Liver (tissue), 3 donors: ENCODE data around the gene TRAPPC6A.

Source experiments
- EGR1 ChIP-seq, 2 donors: IDR thresholded peaks; 2 replicates each; pipeline ENCODE4 v1.6.1; 2016 to 2018; ENCODE audit warnings: antibody characterized with exemption in 2 of 2, low read depth in 2 of 2
- GABPA ChIP-seq, 2 donors: IDR thresholded peaks in 1 of 2; conservative IDR thresholded peaks in 1 of 2; 2 replicates each; pipeline ENCODE4 v1.6.1; 2016; ENCODE audit warnings: antibody characterized with exemption in 2 of 2, mild to moderate bottlenecking in 1 of 2, moderate library complexity in 1 of 2
- JUND ChIP-seq, 2 donors: IDR thresholded peaks; 2 replicates each; pipeline ENCODE4 v1.6.1; 2016; ENCODE audit warnings: antibody characterized with exemption in 2 of 2
- RAD21 ChIP-seq, 2 donors: IDR thresholded peaks; 2 replicates each; pipeline ENCODE4 v1.6.1; 2016; ENCODE audit warnings: antibody characterized with exemption in 2 of 2, mild to moderate bottlenecking in 2 of 2
- RXRA ChIP-seq, 2 donors: IDR thresholded peaks; 2 replicates each; pipeline ENCODE4 v1.6.1; 2017 to 2018; ENCODE audit warnings: antibody characterized with exemption in 2 of 2, mild to moderate bottlenecking in 1 of 2
- SP1 ChIP-seq: IDR thresholded peaks from 2 replicates; pipeline ENCODE4 v1.6.1; 2018; ENCODE audit warnings: antibody characterized with exemption, mild to moderate bottlenecking
- TAF1 ChIP-seq: conservative IDR thresholded peaks from 2 replicates; pipeline ENCODE4 v1.6.1; 2016; ENCODE audit warnings: antibody characterized with exemption, mild to moderate bottlenecking
- YY1 ChIP-seq: IDR thresholded peaks from 2 replicates; pipeline ENCODE4 v1.6.1; 2016; ENCODE audit warnings: antibody characterized with exemption, mild to moderate bottlenecking
- TF ChIP-seq, protein P1 (sequence below): fragments of 150-350 bp; IDR thresholded peaks from 2 replicates; pipeline ENCODE4 v1.5.1; 2017; ENCODE audit warnings: improper control_type of control experiment, low read depth, low read length; ENCODE audit not compliant: missing input control
- TF ChIP-seq, protein P2 (sequence below): IDR thresholded peaks from 2 replicates; pipeline ENCODE4 v1.6.1; 2016; ENCODE audit warnings: antibody characterized with exemption
- TF ChIP-seq, protein P3 (sequence below): IDR thresholded peaks from 2 replicates; pipeline ENCODE4 v1.6.1; 2016; ENCODE audit warnings: antibody characterized with exemption, mild to moderate bottlenecking
- donor health status: healthy.
- donor health status: healthy.

DNA sequence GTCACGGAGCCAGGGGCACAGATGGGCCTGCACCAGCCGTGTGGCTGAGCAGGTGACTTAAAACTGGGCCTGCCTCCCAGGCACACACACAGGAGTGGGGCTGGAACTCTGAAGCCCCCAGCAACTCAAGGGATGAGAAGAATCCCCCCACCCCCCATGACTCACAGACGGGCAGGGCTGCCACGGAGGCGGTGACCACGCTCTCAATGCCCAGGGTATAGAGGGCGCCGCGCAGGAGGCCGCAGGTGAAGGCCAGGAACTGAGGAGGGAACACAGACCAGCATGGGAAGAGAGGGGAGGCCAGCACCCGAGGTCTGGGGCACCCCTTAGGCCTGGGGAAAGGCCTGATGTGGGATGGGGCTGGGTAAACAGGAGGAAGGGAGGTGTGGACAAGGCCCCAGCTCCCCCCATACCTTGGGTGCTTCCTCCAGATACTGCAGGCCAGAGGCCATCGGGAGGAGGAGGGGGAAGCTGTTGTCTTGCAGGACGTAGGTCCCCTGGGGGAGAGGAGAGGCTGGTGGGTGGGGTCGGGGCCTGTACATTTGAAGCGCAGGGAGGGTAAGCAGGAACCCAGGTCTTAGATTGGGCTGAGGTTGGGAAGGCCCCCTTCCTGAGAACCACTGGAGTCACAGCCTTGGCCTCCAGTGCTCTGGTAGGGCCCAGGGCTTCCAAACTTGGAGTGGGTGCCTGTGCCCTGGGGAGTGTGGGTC, 14.1 kb downstream of the TRAPPC6A start:
- TF ChIP-seq, protein P1, sequence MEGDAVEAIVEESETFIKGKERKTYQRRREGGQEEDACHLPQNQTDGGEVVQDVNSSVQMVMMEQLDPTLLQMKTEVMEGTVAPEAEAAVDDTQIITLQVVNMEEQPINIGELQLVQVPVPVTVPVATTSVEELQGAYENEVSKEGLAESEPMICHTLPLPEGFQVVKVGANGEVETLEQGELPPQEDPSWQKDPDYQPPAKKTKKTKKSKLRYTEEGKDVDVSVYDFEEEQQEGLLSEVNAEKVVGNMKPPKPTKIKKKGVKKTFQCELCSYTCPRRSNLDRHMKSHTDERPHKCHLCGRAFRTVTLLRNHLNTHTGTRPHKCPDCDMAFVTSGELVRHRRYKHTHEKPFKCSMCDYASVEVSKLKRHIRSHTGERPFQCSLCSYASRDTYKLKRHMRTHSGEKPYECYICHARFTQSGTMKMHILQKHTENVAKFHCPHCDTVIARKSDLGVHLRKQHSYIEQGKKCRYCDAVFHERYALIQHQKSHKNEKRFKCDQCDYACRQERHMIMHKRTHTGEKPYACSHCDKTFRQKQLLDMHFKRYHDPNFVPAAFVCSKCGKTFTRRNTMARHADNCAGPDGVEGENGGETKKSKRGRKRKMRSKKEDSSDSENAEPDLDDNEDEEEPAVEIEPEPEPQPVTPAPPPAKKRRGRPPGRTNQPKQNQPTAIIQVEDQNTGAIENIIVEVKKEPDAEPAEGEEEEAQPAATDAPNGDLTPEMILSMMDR = no peak
- TF ChIP-seq RAD21 (IDR thresholded peaks at IDR 0.05) (no peak), TAF1 (no peak), YY1 (no peak), SP1 (no peak), EGR1 (IDR thresholded peaks at IDR 0.05; ENCODE audit: low read depth in 2 of 2) (no peak), RXRA (IDR thresholded peaks at IDR 0.05) (no peak), JUND (IDR thresholded peaks at IDR 0.05) (no peak), GABPA (IDR thresholded peaks at IDR 0.05 in 1 of 2, conservative IDR thresholded peaks at IDR 0.05 in 1 of 2) (no peak)
- TF ChIP-seq, protein P2, sequence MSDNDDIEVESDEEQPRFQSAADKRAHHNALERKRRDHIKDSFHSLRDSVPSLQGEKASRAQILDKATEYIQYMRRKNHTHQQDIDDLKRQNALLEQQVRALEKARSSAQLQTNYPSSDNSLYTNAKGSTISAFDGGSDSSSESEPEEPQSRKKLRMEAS = no peak
- TF ChIP-seq, protein P3, sequence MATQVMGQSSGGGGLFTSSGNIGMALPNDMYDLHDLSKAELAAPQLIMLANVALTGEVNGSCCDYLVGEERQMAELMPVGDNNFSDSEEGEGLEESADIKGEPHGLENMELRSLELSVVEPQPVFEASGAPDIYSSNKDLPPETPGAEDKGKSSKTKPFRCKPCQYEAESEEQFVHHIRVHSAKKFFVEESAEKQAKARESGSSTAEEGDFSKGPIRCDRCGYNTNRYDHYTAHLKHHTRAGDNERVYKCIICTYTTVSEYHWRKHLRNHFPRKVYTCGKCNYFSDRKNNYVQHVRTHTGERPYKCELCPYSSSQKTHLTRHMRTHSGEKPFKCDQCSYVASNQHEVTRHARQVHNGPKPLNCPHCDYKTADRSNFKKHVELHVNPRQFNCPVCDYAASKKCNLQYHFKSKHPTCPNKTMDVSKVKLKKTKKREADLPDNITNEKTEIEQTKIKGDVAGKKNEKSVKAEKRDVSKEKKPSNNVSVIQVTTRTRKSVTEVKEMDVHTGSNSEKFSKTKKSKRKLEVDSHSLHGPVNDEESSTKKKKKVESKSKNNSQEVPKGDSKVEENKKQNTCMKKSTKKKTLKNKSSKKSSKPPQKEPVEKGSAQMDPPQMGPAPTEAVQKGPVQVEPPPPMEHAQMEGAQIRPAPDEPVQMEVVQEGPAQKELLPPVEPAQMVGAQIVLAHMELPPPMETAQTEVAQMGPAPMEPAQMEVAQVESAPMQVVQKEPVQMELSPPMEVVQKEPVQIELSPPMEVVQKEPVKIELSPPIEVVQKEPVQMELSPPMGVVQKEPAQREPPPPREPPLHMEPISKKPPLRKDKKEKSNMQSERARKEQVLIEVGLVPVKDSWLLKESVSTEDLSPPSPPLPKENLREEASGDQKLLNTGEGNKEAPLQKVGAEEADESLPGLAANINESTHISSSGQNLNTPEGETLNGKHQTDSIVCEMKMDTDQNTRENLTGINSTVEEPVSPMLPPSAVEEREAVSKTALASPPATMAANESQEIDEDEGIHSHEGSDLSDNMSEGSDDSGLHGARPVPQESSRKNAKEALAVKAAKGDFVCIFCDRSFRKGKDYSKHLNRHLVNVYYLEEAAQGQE = no peak
